Left ventricle myocardium superior (tissue), 1 donor: ENCODE data around the gene RABGAP1L. TPM values are rescaled to one million over a fixed set of nuclear protein-coding genes. Genes with fewer than 3 reads are reported as not detected.
"Not testable (repeated sequence)": the region's sequence is repeated elsewhere in the genome, so short reads cannot be mapped to it uniquely, and the experiment has no call there.

Experiments
- ATAC-seq: fragments of 200-7000 bp; cut with Tn5 transposase; one replicate; pipeline ENCODE4 v1.9.1; 2020; ENCODE audit warnings: mild to moderate bottlenecking, moderate library complexity
- DNase-seq: peaks from one replicate; pipeline ENCODE4 v3.0.0-alpha.2; 2020
- intact Hi-C: fragments of 100-400 bp; cut with micrococcal nuclease; formaldehyde crosslinking; loops from one replicate; pipeline ENCODE4 v1.11.0; 2022
- total RNA-seq: library from RNA; stranded (reverse); fragmentation: NEBNext Ultra II Directional; extraction: Animal tissue kit (Norgen Biotek cat#: 25700); gene quantifications from one replicate; pipeline ENCODE4 v1.2.1, GENCODE V29; 2021
- donor health status: DM: no; HTN: yes; CAD: no; lungs with severe emphysema.

RABGAP1L gene
- total RNA-seq, 1 donor from 2014 or later = 147 TPM

DNA sequence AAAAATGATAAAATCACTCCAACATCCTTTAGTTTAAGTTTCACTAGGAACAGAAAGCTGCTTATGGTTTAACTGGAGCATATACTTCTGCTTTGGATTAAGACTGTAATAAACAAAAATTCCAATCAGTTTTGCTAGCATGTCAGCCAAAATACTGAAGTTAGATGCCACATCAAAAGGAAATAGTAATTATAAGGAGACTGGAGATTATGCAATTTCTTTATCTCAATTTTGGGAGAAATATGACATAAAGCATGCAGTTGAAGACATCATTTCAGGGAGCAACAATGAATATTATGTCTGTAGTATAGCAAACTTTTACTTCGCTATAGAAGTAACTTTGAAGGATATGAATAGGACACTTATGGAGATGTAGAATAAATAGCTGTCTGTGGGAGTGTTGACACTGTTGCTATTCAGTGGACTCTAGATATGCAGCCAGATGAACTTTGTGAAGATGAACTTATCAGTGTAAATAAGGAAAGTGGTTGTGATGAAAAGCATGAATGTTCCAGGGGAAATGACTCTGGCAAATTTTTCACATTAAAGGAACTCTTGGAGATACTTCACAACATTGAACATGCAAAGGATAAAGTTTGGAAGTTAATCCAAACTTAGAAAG is 107.8 kb downstream of the RABGAP1L start:
- DNase-seq (no peak), ATAC-seq (peak; percentile 75)
- intact Hi-C loops = no loop called here

DNA sequence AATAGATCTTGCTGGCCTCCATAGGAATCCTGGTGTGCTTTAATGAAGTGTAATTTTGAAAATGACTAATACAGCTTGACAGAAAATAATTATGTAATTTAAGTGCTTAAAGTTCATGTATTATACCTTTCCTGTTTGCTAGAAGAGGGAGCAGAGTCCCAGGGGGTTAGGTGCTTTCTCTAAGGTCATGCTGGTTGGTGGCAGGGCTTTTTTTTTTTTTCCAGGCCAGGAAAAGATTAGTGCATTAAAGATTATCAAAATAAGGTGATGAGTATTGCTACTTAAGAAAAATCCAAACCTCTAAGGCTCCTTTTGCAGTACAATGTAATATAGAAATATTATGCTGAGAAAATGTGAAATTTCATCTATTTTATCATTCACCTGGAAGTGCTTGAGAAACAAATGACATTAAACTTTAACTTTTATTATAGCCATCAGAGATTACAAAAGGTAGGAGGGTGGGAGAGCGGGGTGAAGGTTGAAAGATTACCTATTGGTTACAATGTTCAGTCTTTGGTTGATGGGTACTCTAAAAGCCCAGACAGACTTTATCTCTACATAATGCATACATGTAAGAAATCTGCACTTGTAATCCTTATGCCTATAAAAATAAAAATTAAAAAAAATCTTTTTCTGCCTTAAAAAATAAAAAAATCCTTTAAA is 110.8 kb downstream of the RABGAP1L start:
- no peak for DNase-seq
- intact Hi-C loops = no loop called here
- no peak for ATAC-seq

DNA sequence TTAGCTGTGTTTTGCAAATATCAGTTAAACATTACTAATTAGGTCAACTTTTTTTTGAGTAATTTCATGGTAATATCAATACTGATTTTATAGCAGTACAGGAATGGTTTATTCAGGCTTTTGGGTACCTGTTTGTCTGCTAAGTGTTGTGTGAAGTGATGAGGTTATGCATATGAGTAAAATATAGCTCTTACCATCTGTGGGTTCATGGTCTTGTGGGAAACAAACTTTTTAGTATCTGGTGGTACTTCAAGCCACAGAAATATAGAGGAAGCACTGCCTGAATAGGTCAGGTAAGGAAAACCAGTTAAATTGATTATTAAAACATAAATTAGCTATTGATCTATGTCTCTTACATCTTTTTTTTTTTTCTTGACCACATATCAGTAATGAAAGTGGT is 113.9 kb downstream of the RABGAP1L start:
- intact Hi-C loops = no loop called here
- DNase-seq (no peak), ATAC-seq (no peak)

DNA sequence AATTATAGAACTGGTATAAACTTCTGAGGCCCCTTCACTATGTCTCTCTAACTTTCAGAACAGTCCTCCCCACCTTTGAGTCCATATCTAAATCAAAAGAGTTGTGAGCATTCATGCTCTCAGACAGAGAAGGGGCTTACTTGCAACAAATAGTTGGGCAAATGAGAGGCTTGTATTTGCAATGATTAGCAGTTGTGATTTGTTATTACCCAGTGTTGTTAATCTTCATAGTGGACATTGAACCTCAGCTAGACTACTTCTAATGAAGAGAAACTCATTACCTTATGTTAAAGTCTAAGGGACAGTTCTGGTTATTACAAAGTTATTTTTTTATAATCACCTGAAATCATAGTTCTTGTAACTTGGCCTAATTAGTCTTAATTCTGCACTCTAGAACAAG is 114.5 kb downstream of the RABGAP1L start:
- DNase-seq = no peak
- intact Hi-C loops = no loop called here
- ATAC-seq = no peak

DNA sequence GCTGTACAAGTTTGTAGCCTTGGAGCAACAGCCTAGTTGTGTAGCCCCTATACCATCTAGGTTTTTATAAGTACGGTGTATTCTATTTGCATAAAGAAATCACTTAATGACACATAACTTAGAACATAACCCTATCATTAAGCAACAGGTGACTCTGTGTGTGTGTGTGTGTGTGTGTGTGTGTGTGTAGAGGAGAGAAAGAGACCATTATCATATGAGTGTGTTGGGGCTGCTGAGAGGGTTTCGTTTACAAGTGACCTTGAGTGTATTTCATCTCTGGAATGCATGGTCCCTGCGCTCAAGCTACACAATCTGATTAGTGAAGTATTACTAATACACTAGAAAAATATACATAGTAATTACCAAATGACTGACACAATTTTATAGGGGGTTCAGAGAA is 115.1 kb downstream of the RABGAP1L start:
- ATAC-seq (no peak), DNase-seq (no peak)
- intact Hi-C loops = no loop called here

DNA sequence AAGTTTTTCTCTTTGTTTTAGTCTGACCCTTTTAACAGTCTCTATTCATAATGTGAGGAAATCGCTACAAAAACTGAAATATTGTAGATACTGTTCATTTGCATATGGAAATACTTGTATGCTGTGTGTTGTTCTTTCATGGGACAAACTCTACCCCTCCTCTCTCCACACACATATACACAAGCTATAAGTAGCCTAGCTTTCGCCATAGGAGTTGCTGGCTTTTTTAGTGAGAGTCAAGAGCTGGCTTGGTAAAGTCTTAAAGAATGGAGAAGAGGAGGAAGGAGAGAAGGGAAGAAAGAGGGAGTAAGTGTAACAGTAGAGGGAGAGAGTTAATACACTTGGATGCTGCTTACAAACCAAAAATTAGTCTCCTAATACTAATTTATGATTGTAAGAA is 115.6 kb downstream of the RABGAP1L start:
- DNase-seq (no peak), ATAC-seq (no peak)
- intact Hi-C loops = no loop called here

DNA sequence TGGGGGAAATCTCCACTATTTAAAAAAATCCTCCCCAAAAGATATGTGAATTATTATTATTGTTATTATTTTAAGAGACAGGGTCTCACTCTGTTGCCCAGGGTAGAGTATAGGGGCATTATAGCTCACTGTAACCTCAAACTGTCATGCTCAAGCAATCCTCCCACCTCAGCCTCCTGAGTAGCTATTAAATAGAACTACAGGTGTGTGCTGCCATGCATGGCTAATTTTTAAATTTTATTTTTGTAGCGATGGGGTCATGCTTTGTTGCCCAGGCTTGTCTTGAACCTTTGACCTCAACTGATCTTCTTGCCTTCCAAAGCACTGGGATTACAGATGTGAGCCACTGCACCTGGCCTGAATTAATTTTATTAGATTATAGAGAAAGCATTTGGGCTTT is 116.8 kb downstream of the RABGAP1L start:
- no peak for DNase-seq
- ATAC-seq = no peak
- intact Hi-C loops = no loop called here

DNA sequence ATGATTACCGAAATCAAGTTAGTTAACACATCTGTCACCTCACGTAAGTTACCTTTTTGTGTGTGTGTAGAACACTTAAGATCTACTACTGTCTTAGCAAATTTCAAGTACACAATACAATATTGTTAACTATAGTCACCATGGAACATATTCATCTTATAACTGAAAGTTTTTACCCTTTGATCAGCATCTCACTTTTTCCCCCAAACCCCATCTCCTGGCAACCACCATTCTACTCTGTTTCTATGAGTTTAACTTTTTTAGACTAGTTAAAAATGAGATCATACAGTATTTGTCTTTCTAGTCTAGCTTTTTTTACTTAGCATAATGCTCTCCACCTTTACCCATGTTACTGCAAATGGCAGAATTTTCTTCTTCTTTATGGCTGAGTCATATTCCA is 124.7 kb downstream of the RABGAP1L start:
- ATAC-seq = no peak
- DNase-seq = no peak
- intact Hi-C loops = no loop called here

DNA sequence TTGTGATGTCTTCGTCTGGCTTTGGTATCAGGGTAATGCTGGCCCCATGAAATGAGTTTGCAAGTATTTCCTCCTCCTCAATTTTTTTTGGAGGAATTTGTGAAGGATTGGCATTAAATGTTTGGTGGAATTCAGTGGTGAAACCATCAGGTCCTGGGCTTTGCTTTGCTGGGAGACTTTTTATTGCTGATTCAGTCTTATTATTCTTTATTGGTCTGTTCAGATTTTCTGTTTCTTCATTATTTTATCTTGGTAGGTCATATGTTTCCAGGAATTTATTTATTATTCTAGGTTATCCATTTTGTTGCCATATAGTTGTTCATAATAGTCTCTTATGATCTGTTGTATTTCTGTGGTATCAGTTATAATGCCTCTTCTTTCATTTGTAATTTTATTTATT is 126.7 kb downstream of the RABGAP1L start:
- no peak for ATAC-seq
- intact Hi-C loops = no loop called here

DNA sequence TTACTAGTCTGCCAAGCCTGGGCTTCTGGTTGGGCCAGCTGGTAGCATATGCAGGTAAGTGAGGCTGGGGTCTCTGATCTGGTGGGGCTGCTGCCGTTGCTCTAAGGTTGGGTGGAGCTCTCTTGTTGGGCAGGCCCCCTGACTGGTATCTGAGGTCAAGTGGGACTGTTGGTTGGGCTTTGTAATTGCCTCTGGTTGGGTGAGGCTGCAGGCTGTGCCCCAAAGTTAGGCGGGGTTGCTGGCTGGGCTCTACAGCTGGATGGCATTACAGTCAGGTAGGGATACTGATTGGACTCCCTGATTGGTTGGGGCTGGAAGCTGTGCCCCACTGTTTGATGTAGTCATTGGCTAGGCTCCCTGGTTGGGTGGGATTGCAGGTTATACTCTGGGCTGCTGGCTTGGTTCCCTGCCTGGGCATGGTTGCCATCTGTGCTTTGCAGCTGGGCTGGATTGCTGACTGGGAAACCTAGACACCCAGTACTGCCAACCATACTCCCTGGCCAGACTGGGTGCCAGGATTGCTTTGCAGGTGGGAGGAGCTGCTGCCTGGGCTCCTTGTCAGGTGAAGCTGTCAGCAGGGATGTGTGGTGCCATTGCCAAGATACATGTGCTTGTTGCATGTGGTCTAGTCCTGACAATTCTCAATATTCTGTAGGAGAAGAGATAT is 130.5 kb downstream of the RABGAP1L start:
- ATAC-seq = peak; percentile 99
- intact Hi-C loops = no loop called here
- DNase-seq = peak; percentile 74

More for the DNA sequence above, 126.7 kb downstream of the RABGAP1L start:
- DNase-seq = no peak

DNA sequence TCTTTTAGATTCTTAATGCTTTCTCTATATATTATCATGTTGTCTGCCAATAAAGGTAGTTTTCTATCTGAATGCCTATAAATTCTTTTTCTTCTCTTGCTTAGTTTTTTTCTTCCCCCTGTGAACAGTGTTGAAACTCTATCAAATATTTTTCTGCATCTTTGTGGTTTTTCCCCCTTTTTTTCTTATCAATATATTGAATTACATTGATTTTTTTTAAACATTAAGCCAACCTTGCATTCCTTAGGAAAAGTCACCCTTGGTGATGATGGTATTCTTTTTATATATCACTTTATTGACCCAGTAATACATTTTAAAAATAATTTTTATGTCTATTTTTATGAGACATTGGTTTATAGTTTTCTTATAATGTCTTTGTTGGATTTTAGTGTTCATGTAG is 131.7 kb downstream of the RABGAP1L start:
- intact Hi-C loops = no loop called here
- DNase-seq (no peak), ATAC-seq (no peak)

DNA sequence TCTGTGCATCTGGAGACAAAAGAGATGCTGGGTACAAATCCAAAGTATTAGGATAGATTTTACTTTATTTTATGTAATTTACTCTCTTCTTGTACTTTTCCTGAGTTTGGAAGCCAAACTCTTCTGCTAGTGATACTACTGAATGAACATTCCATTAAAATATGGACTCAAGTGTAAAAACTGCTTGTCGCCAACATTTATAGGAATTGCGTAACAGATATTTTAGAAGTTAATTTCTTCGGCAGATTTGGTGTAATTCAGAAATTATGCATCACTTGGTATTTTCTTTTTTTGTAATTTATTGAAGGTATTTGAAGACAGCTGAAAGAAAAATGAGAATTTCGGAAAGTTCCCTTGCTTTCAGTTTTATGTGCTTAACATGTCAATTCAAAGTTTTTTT is 137.0 kb downstream of the RABGAP1L start:
- intact Hi-C loops = no loop called here
- DNase-seq = no peak
- ATAC-seq = no peak

DNA sequence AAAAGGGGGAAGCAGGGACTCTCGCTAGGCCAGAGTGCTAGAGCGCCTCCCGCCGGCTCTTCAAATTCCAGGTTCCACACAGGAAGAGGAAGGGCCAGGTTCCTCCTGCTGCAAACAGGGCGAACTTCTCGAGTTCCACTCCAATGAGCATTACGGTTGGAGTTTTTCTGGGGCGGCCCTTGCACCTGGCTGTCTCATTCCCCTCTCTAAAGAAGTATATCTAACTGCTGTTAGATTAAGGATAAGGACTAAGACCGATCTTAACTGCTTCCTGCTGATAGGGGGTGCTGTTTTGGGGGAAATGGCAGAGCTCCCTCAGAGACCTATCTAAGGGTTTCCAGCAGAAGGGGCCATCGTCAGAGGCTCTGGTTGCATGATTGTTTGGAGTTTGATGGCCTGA is 138.0 kb downstream of the RABGAP1L start:
- ATAC-seq (no peak), DNase-seq (no peak)
- intact Hi-C loops = no loop called here

DNA sequence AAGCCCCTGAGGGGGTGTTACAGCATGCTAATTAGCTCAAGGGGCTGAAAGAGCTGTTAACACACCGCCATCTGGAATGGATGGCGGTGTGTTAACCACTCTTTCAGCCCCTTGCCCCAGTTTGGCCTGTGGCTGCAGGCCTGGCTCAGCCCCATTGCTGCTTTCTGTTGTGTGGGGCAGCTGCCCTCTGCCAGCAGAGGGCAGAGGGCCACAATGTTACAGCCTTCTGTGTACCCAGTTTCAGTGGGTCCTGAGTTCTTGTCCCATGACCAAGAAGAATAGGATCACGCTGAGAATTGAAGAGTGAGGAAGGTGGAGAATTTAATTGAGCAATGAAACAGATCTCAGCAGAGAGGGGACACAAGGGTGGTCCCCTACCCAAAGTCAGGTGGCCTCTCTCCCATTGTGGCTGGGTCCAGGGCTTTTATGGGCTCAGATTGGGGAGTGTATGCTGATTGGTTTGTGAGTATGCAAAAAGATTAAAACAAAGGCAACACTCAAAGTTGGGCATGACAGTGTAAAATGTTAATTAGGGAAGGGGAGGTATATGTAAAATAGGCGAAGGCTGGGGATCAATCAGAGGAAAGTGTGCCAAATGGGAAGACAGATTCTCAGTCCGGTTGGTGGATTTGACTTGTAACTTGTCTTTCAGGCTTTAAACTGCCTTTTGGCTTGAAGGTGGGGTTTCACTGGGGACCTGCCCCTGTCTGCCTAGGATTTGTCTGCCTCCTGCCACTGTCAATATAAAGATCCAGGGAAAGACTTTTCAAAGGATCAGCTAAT is 142.2 kb downstream of the RABGAP1L start:
- DNase-seq = no peak
- intact Hi-C loops = no loop called here
- no peak for ATAC-seq

DNA sequence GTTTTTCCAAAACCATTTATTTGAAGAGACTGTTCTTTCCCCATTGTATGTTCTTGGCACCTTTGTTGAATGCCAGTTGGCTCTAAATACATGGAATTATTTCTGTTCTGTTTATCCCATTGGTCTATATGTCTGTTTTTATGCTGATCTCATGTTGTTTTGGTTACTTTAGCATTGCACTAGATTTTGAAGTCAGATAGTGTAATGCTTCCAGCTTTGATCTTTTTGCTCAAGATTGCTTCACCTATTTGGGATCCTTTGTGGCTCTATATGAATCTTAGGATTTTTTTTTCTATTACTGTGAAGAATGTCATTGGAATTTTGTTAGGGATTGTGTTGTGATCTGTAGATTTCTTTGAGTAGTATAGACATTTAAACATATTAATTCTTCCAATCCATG is 149.3 kb downstream of the RABGAP1L start:
- DNase-seq (no peak), ATAC-seq (no peak)
- intact Hi-C loops = no loop called here

DNA sequence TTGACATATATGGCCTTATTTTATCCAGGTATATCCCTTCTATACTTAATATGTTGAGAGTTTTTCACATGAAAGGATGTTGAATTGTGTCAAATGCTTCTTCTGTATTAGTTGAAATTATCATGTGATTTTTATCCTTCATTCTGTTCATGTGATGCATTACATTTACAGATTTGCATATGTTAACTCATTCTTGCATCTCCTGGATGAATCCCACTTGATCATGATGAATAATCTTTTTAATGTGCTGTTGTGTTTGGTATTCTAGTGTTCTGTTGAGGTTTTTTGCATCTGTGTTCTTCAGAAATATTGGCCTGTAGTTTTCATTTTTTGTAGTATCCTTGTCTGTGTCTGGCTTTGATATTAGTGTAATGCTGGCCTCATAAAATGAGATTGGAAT is 150.2 kb downstream of the RABGAP1L start:
- DNase-seq = no peak
- intact Hi-C loops = no loop called here
- ATAC-seq = no peak

DNA sequence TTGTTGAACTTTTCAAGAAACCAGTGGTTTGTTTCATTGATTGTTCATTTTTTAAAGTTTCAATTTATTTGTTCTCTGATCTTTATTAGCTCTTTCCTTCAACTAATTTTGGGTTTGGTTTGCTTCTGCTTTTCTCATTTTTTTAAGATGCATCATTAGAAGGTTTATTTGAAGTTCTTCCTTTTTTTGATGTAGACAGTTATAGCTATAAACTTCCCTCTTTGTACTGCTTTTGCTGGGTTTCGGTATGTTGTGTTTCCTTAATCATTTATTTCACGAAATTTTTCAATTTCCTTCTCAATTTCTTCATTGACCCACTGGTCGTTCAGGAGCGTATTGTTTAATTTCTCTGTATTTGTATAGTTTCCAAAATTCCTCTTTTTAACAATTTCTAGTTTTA is 155.1 kb downstream of the RABGAP1L start:
- DNase-seq = no peak
- intact Hi-C loops = no loop called here
- ATAC-seq = no peak

DNA sequence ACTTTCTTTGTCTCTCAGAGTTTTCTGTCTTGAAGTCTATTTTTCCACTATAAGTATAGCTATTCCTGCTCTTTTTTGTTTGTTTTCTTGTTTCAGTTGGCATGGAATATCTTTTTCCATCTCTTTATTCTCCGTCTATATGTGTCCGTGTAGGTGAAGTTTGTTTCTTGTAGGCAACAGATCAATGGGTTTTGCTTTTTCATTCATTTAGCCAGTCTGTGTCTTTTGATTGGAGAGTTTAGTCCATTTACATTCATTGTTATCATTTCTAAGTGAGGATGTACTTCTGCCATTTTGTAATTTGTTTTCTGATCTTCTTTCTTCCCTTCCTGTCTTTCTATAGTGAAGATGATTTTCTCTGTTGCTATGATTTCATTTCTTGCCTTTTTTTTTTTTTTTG is 155.9 kb downstream of the RABGAP1L start:
- no peak for DNase-seq
- intact Hi-C loops = no loop called here
- ATAC-seq = no peak

DNA sequence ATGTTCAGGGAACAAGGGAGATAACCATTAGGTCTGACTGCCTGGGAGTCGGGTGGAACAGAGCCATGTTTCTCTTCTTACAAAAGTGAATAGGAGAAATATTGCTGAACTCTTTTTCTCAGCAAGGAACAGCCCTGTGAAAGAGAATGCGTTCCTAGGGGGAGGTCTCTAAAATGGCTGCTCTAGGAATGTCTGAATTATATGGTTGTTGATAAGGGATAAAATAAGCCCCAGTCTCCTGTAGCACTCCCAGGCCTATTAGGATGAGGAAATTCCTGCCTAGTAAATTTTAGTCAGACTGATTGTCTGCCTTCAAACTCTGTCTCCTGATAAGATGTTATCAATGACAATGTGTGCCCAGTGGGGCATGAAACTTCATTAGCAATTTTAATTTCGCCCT is 161.6 kb downstream of the RABGAP1L start:
- ATAC-seq, intact Hi-C loops, DNase-seq: not testable (repeated sequence)

DNA sequence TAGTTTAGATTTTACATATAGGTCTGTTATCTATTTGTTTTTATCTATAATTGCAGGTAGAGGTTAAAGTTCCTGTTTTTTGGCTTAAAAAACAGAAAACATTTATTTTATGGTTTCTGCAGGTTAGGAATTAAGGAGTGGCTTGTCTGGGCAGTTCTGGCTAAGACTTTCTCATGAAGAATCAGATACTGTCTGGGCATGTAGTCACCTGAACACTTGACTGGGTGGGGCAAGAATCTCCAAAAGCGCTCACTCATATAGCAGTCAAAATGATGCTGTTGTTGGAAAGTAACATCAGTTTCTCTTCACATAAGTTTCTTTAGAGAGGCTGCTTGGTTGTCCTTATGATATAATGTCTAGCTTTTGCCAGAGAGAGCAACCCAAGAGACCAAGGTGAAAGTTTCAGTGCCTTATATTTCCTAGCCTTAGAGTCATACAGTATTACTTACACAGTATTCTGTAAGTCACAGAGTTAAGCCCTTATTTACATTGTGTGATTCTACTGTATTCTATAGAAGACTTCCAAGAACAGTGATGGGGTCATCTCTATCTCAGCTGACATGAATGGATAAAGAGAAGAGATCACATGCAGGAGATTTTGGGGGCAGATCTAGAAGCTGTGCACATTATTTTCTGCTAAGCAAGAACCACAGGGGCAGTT is 163.0 kb downstream of the RABGAP1L start:
- DNase-seq (no peak), ATAC-seq (no peak)
- intact Hi-C loops = no loop called here
